AG04450 (cell line): ENCODE results near the gene MAOA. TPM values are rescaled to one million over a fixed set of nuclear protein-coding genes. Genes with fewer than 3 reads are reported as not detected.
"Not testable (repeated sequence)": the region's sequence is repeated elsewhere in the genome, so short reads cannot be mapped to it uniquely, and the experiment has no call there.

Experiments used
- CTCF ChIA-PET: fragments of 300-600, 350-600 bp; formaldehyde crosslinking; extraction: SDS; loops from one replicate; lab custom pipeline; 2022; ENCODE audit warnings: antibody characterized with exemption, inconsistent platforms; lab: Charles Lee
- POLR2A ChIA-PET: fragments of 350-600 bp; formaldehyde crosslinking; extraction: SDS; loops from one replicate; lab custom pipeline; 2021; ENCODE audit warnings: antibody characterized with exemption, inconsistent platforms; lab: Yijun Ruan, JAX
- DNase-seq: peaks from one replicate; pipeline ENCODE4 v3.0.0-alpha.2; 2011; ENCODE audit warnings: low read depth, low spot score
- H3K27ac ChIP-seq: one replicate; pipeline ENCODE4 v1.5.1; 2012; ENCODE audit warnings: low read depth, low read length, control low read depth
- H3K27me3 ChIP-seq: one replicate; pipeline ENCODE4 v1.6.0; 2012; ENCODE audit warnings: low read length; ENCODE audit not compliant: control insufficient read depth, insufficient read depth
- H3K4me3 ChIP-seq: 2 replicates; pipeline ENCODE4 v1.5.1; 2011; ENCODE audit warnings: mild to moderate bottlenecking, low read depth, low read length, control low read depth
- H3K9me3 ChIP-seq: 2 replicates; pipeline ENCODE4 v1.5.1; 2012; ENCODE audit warnings: low read length; ENCODE audit not compliant: control insufficient read depth, insufficient read depth
- polyA plus RNA-seq: library from polyadenylated mRNA; depleted of rRNA; stranded (reverse); fragments of >200 nt; gene quantifications from 2 replicates; pipeline ENCODE4 v1.2.3, GENCODE V29; 2011
- TF ChIP-seq, protein P1 (sequence below): IDR thresholded peaks from 2 replicates; pipeline ENCODE4 v1.5.1; 2011; ENCODE audit warnings: low read depth, low read length, control low read depth, inconsistent platforms

The MAOA gene
- polyA plus RNA-seq, 1 experiment = 0.40 TPM

DNA sequence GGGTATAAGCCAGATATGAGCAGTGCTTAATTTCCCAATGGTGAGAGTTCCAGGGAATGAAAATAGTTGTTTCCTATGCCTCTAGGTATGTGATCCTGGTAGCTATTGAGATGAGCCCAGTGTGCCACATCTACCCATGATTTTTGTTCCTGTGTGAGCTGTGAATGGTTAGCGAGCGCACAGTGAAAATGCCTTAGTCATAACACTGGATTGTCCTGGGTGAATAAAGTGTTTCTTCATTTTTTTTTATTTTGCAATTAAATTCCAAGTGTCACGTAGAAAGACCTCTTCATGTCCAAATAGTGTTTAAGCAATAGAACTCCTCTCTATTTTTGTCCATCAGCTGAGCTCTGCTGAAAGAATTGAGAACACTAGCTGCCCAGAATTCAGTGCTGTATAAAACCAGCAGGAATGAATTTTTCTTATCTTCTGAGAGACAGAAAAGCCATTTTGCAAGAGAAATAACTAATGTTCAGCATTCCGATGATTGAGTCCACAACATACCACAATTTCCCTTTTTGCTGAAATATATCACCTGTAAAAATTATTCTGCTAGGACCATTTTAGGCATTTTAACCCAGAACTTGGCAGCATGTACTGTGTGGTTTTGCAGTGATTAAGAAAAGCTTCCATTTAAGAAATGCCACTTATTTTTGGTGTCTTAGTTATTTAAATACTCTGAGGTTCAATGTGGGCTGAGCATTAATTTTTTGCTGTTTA is 5.6 kb downstream of the MAOA start:
- no peaks in the 10 kb centered on the region for H3K27me3 ChIP-seq
- TF ChIP-seq, protein P1, sequence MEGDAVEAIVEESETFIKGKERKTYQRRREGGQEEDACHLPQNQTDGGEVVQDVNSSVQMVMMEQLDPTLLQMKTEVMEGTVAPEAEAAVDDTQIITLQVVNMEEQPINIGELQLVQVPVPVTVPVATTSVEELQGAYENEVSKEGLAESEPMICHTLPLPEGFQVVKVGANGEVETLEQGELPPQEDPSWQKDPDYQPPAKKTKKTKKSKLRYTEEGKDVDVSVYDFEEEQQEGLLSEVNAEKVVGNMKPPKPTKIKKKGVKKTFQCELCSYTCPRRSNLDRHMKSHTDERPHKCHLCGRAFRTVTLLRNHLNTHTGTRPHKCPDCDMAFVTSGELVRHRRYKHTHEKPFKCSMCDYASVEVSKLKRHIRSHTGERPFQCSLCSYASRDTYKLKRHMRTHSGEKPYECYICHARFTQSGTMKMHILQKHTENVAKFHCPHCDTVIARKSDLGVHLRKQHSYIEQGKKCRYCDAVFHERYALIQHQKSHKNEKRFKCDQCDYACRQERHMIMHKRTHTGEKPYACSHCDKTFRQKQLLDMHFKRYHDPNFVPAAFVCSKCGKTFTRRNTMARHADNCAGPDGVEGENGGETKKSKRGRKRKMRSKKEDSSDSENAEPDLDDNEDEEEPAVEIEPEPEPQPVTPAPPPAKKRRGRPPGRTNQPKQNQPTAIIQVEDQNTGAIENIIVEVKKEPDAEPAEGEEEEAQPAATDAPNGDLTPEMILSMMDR = no peak
- H3K27ac ChIP-seq = no peak overlapping the region
- no peaks in the 10 kb centered on the region for H3K9me3 ChIP-seq
- no peak for DNase-seq
- H3K4me3 ChIP-seq = no peak overlapping the region
- ChIA-PET CTCF (no interaction called here), POLR2A (no interaction called here)

DNA sequence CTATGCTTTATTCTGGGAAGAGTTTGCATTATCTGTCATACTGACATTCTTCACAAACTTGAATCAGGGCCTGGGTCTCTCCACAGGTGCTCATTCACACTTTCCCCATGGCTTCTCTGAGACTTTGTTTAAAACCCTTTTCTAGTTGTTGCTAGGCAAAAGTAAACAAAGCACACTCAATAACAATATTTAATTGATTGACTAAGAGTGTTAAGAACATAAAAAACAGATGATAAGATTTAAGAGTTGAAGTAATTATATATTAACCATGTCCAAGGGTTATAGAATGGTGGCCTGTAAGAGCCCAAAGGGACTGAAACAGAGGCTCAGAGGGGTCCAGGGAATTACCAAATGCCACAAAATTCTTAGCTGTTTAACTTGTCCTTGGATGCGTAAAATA is 7.1 kb downstream of the MAOA start:
- no peak for DNase-seq
- TF ChIP-seq, protein P1 = no peak
- ChIA-PET POLR2A (no interaction called here), CTCF (no interaction called here)
- Histone ChIP-seq H3K27ac (no peak overlapping the region), H3K4me3 (no peak overlapping the region), H3K27me3 (no peaks in the 10 kb centered on the region), H3K9me3 (no peaks in the 10 kb centered on the region)

DNA sequence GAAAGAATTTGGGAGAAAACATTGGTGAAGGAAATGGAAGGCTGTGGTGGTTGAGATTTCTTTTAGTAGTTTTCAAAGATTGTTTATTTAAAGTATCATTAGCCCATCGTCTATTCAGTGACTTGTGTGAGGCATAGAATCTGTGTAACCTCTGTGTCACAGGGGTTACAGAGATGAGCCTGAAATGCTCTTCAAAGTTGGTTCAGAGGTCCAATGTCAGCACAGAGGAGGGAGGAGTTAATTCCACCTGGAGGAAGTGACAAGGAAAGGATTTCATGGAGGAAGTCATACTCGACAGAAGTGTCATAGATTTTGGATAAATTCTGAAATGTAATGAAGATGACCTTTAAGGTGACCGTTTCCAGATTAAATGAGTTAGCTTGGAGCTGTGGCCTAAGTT is 8.2 kb downstream of the MAOA start:
- ChIA-PET CTCF (no interaction called here), POLR2A (no interaction called here)
- H3K27me3 ChIP-seq = no peaks in the 10 kb centered on the region
- no peak for DNase-seq
- H3K9me3 ChIP-seq = no peaks in the 10 kb centered on the region
- TF ChIP-seq, protein P1 = no peak
- H3K4me3 ChIP-seq = no peak overlapping the region
- H3K27ac ChIP-seq = no peak overlapping the region

DNA sequence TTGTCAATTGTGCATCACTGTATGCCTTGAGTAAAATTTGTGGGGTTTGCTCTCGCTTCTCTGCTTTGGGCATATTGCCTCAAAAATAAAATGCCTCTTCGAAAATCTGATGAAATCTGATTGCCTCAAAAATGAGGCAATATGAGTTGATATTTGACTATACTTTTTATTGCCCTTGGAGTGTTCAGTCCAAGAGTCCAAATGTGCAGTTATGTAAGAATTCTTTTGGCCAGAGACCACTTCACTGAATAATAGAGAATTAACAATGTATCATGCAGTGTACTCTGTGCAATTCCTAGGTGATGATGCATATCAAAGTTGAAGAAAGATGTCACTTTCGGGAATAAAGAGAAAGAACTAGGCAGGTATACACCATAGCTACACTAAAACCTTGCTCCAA is 8.6 kb downstream of the MAOA start:
- CTCF ChIA-PET = no interaction called here
- no peak for DNase-seq

DNA sequence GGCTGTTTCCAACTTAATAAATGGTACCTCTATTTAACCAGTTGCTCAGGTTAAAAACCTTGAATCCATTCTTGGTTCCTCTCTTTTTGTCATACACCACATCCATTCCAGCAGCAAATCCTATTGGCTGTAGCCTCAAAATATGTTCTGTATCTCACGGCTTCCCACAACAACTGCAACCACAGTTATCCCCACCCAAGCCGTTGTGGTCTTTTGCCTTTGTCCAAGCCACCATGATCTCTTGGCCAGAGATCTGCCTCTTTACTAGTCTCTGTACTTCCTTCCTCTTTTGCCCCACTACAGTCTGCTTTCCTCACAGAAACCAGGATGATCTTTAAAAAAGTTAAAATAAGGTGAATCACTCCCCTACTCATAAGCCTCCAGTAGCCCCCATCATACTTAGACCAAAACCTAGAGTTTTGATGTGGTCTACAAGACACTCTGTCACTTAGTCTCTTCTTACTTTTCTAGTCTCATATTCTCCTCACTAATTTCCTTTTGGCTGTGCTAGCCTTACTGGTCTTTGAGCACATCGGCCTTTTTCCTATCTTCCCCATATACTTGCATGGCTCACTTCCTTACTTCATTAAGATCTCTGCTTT is 10.3 kb downstream of the MAOA start:
- Histone ChIP-seq H3K4me3 (no peak overlapping the region), H3K27ac (no peak overlapping the region), H3K9me3 (no peaks in the 10 kb centered on the region), H3K27me3 (no peaks in the 10 kb centered on the region)
- ChIA-PET CTCF (no interaction called here), POLR2A (no interaction called here)
- DNase-seq = no peak
- TF ChIP-seq, protein P1 = no peak

More for the DNA sequence above, 8.6 kb downstream of the MAOA start:
- POLR2A ChIA-PET = no interaction called here
- no peaks in the 10 kb centered on the region for H3K27me3 ChIP-seq
- no peak overlapping the region for H3K27ac ChIP-seq
- TF ChIP-seq, protein P1 = no peak
- no peaks in the 10 kb centered on the region for H3K9me3 ChIP-seq
- H3K4me3 ChIP-seq = no peak overlapping the region

DNA sequence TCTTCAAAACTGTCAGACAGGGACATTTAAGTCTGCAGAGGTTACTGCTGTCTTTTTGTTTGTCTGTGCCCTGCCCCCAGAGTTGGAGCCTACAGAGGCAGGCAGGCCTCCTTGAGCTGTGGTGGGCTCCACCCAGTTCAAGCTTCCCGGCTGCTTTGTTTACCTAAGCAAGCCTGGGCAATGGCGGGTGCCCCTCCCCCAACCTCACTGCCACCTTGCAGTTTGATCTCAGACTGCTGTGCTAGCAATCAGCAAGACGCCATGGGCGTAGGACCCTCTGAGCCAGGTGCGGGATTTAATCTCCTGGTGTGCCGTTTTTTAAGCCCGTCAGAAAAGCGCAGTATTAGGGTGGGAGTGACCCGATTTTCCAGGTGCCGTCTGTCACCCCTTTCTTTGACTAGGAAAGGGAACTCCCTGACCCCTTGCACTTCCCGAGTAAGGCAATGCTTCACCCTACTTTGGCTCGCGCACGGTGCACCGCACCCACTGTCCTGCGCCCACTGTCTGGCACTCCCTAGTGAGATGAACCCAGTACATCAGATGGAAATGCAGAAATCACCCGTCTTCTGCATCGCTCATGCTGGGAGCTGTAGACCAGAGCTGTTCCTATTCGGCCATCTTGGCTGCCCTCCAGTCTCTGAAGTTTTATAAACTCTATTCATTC is 20.0 kb downstream of the MAOA start:
- H3K27me3 ChIP-seq, CTCF ChIA-PET, H3K4me3 ChIP-seq, H3K27ac ChIP-seq, H3K9me3 ChIP-seq, POLR2A ChIA-PET, DNase-seq: not testable (repeated sequence)
